ENCODE results near the gene EHBP1. TPM values are rescaled to one million over a fixed set of nuclear protein-coding genes. Genes with fewer than 3 reads are reported as not detected.

Gene EHBP1
- total RNA-seq, 1 donor from 2014 or later, result 25.6 TPM

- intact Hi-C loops (cut with micrococcal nuclease), result loop anchor here (5.0 to 10.0 kb wide), 2 partner anchors 371 to 597 kb away; no protein-coding TSS in a partner anchor
- no peak for DNase-seq (ENCODE audit: low spot score)
- no peak overlapping the region for H3K27ac Mint-ChIP-seq
- peaks cover 83% of the 10 kb centered on the region for H3K27me3 Mint-ChIP-seq (ENCODE audit: low read depth)
- H3K9me3 Mint-ChIP-seq, result no peaks in the 10 kb centered on the region
- peak overlapping the region; percentile 38 for H3K4me3 Mint-ChIP-seq (ENCODE audit: low read depth)
- H3K36me3 Mint-ChIP-seq (ENCODE audit: low read depth), result no peaks in the 10 kb centered on the region
- peaks cover 44% of the 10 kb centered on the region for H3K4me1 Mint-ChIP-seq (ENCODE audit: low read depth)
Observed at GRCh38 chr2:63053889-63054602, 348.5 kb downstream of the EHBP1 start.

DNA sequence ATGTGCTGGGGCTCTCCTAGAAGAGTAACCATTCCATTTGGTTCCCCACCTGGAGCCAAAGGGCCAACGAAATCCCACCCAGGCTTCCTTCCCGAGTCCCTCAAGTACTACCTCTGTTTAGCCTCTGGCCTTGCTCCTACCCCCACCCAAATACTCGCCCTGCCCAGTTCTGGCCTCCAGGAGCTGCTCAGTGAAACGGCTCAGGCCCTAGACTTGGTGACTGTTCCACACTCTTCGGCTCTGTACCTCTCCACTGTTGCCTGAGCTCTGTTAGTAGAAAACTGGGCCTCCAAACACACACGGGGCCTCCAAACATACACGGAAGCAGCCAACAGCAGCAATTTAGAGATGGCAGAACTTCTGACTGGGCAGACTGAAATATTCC lies 349.3 kb downstream of the EHBP1 start:
- intact Hi-C loops (cut with micrococcal nuclease), result loop anchor here (5.0 to 10.0 kb wide), 2 partner anchors 370 to 598 kb away; no protein-coding TSS in a partner anchor
- H3K27me3 Mint-ChIP-seq (ENCODE audit: low read depth), result peaks cover 75% of the 10 kb centered on the region
- no peak for DNase-seq (ENCODE audit: low spot score)

GRCh38 chr2:63055226-63056106 lies 350.0 kb downstream of the EHBP1 start:
- Mint-ChIP-seq H3K27ac (no peak overlapping the region), H3K4me1 (ENCODE audit: low read depth) (peaks cover 44% of the 10 kb centered on the region), H3K4me3 (ENCODE audit: low read depth) (peak overlapping the region; percentile 13), H3K9me3 (no peaks in the 10 kb centered on the region), H3K36me3 (ENCODE audit: low read depth) (peaks cover 3% of the 10 kb centered on the region), H3K27me3 (ENCODE audit: low read depth) (peaks cover 79% of the 10 kb centered on the region)
- intact Hi-C loops (cut with micrococcal nuclease), result loop anchor here (10.0 kb wide), 1 partner anchor 369 kb away; no protein-coding TSS in a partner anchor
- no peak for DNase-seq (ENCODE audit: low spot score)

More for the DNA sequence above, 349.3 kb downstream of the EHBP1 start:
- Mint-ChIP-seq H3K9me3 (no peaks in the 10 kb centered on the region), H3K4me3 (ENCODE audit: low read depth) (no peak overlapping the region), H3K36me3 (ENCODE audit: low read depth) (peaks cover under 1% of the 10 kb centered on the region), H3K4me1 (ENCODE audit: low read depth) (peaks cover 41% of the 10 kb centered on the region), H3K27ac (no peak overlapping the region)

DNA sequence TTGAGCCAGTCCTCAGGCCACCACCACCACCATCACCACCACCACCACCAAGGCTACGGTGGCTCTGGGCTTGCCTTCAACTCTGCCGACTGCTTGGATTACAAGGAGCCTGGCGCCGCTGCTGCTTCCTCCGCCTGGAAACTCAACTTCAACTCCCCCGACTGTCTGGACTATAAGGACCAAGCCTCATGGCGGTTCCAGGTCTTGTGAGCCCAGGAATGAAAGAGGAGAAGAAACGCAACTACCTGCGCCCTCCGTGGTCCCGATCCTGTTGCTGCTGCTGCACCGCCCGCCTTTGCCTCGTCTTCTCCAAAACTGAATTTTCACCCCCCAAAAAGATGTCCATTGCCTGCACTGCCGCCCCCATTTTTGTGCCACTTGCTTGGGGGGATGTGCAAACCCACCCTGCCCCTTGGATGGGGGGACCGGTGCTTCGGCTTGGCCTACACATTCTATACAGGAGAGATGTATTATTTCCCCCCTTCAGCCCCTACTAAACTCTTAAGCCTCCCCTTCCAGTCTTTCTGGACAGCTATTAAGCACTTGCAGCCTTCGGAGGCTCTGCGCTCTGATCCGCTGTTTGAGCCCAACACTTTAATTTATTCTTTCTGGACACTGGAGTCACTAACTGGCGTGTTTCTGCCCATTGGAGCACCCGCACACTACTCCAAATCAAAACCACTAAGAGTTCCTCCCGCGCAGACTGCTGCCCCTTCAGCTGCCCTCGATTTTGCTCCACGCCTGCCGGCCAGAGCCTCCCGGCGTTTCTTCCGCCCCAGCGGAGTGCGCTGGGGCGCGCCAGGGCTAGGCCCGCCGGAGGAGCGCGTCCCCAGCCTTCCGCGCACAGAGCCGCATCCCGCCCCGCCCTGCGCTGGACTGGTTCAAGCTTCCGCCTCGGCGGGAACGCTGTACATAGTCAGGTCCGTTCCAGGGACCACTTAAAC lies 350.9 kb downstream of the EHBP1 start:
- intact Hi-C loops (cut with micrococcal nuclease), result loop anchor here (10.0 kb wide), 1 partner anchor 368 kb away; no protein-coding TSS in a partner anchor

DNA sequence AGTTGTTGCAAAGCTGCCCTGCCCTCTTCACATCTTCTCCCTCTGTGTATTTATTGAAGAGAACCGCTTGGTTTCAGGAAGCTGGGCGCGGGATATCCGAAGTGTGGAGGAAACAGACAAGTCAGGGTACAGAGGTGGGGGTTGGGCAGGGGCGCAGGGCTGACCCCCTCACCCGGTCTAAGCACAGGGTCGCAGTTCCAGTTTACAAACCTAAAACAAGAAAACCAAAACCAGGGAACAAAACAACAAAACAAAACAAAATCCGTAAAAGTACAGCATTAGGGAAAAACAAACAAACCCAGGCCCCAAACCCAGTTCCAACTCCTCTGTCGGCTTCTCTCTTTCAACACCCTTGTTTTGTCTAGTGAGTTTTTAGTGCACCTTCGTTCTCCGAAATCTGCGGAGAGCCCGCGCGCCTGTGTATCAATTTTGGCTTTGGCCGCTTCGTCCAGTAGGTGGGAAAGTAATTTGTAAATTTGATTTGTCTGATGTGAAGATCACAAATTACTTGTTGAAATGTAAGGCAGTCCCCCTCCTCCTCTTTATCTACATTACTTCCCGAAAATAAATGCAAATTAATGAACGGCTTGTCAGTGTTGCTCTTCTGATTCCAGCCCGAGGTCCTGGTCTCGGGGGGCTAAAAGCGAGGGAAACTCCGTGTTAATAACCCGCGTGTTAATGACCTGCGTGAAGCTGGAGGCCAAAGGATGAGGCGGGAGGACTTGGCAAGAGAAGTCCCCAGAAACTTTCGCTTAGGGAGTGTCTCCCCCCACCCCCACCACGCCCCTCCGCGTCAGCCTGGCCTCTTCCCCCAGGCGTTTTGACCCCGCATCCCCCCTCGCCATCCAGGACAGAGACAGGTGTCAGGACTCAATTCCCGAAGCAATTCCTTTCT lies 352.0 kb downstream of the EHBP1 start:
- no peak for DNase-seq (ENCODE audit: low spot score)
- Mint-ChIP-seq H3K4me1 (ENCODE audit: low read depth) (peaks cover 40% of the 10 kb centered on the region), H3K36me3 (ENCODE audit: low read depth) (peaks cover 3% of the 10 kb centered on the region), H3K9me3 (no peaks in the 10 kb centered on the region), H3K4me3 (ENCODE audit: low read depth) (no peak overlapping the region), H3K27ac (no peak overlapping the region), H3K27me3 (ENCODE audit: low read depth) (peaks cover 83% of the 10 kb centered on the region)
- intact Hi-C loops (cut with micrococcal nuclease), result loop anchor here (1.0 to 10.0 kb wide), 2 partner anchors 7 to 367 kb away; partner anchors contain the start of gene OTX1

More for the DNA sequence above, 350.9 kb downstream of the EHBP1 start:
- Mint-ChIP-seq H3K9me3 (no peaks in the 10 kb centered on the region), H3K4me3 (ENCODE audit: low read depth) (no peak overlapping the region), H3K27ac (no peak overlapping the region), H3K27me3 (ENCODE audit: low read depth) (peaks cover 79% of the 10 kb centered on the region), H3K36me3 (ENCODE audit: low read depth) (peaks cover 3% of the 10 kb centered on the region), H3K4me1 (ENCODE audit: low read depth) (peaks cover 40% of the 10 kb centered on the region)
- no peak for DNase-seq (ENCODE audit: low spot score)

DNA sequence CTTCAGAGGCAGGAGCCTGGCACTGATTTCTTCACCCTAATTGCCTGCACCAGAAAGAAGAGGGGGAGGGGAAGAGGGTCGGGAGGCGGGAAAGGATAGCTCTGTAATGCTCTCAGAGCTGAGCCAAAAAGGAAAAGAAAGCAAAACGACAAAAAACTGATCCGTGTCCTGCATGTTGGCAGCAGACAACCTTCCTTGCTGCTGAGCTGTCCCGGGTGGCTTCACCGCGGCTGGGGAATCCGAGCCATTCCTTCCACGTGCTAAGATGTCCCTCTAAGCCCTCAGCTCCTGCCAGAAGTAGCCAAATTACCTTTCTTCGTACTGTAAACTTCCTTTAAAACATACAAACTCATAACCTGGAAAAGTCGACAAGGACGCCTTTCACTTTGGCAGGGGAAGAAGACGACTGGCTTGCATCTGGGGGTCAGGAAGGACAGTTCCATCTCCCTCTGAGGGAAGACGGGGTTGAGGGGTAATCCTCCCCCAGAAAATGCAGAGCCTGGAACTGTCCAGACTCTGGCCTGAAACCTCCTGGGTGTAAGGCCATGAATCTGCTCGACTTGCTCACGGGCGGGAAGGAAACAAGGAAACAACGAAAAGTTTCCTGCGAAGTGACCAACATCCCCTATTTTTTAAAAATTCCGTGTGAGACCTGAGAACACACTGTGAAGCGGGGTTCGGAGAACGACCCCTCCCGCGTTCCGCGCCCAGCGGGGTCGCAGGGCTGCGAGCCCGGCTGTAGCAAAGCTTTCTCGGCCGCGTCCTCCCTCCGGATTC lies 352.8 kb downstream of the EHBP1 start:
- Mint-ChIP-seq H3K4me1 (ENCODE audit: low read depth) (peaks cover 38% of the 10 kb centered on the region), H3K27ac (peak overlapping the region; percentile 55), H3K4me3 (ENCODE audit: low read depth) (peak overlapping the region; percentile 21), H3K9me3 (no peaks in the 10 kb centered on the region), H3K27me3 (ENCODE audit: low read depth) (peaks cover 80% of the 10 kb centered on the region), H3K36me3 (ENCODE audit: low read depth) (peaks cover 3% of the 10 kb centered on the region)
- intact Hi-C loops (cut with micrococcal nuclease), result loop anchor here (1.0 to 10.0 kb wide), 2 partner anchors 8 to 366 kb away; partner anchors contain the start of gene OTX1
- no peak for DNase-seq (ENCODE audit: low spot score)

DNA sequence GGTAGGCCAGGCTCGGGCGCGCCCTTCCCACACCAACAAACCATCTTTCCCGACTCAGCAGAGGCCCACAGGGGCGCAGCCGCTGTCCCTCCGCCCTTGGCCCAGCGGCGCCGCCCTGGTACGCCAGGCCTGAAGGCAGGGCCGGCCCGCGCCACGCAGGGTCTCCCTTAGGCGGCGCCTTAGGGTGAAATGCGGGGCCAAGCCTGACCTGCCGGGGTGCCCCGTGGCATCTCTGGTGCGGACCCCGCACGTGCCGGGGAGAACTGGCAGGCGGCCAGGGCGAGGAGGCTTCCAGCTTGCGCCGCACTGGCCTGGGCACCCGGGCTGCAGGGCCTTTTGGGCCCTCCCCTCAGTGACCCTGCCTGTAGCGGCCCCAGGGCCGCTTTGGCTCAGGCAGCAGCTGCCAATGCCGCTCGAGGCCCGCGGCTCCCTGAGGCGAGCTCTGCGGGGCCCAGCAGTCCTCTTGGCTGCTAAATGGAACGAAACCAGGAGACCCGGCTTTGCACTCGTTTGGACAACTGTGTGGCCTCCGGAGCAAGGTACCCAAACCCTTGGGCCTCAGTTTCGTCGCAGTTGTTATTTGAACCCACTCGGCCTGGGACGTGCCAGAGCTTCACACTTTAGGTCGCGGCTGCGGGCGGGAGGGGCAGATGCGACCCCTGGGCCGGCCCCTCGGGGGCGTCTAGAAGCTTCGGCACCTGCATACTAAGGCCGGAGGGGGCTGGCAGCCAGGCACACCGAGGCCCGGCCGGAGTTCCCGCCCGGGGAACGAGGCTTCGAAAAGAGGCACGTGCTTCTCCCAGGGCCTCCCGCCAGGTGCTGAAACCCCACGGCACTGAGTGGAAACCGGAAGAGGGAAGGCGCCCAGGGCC lies 353.6 kb downstream of the EHBP1 start:
- H3K27me3 Mint-ChIP-seq (ENCODE audit: low read depth), result peaks cover 79% of the 10 kb centered on the region
- no peak overlapping the region for H3K4me3 Mint-ChIP-seq (ENCODE audit: low read depth)
- intact Hi-C loops (cut with micrococcal nuclease), result loop anchor here (1.0 to 10.0 kb wide), 2 partner anchors 9 to 366 kb away; partner anchors contain the start of gene OTX1
- DNase-seq (ENCODE audit: low spot score), result no peak
- H3K4me1 Mint-ChIP-seq (ENCODE audit: low read depth), result peaks cover 35% of the 10 kb centered on the region
- no peak overlapping the region for H3K27ac Mint-ChIP-seq
- no peaks in the 10 kb centered on the region for H3K9me3 Mint-ChIP-seq
- peaks cover 3% of the 10 kb centered on the region for H3K36me3 Mint-ChIP-seq (ENCODE audit: low read depth)

DNA sequence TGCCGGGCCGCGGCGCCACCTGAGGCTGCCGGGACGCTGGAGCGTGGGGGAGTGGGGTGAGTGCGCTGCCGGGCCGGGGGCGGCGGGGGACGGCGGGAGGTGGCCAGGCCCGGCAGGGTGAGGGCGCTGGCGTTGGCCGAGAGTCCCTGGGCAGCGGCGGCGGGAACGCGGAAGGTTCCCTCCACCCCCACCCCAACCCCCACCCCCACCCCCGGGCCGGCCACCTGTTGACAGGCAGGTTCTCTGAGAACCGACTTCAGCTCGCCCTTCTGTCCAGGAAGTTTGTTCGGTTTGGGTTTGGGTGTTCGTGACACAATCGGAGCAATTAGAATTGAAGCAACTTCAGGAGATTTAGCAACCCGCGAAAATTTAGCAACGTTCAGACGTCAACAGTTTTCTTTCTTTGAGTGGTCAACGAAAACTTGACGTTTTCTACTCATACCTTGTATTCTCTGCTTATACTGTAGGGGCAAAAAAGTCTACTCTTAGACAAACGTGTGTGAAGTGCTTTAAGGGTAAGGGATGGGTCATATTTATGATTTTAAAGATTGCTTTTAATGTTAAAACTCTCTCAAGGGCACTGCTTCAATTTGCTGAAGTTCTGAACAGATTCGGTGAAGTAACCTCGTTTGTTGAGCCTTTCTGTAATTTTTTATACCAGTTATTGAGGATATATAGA lies 354.4 kb downstream of the EHBP1 start:
- H3K27ac Mint-ChIP-seq, result peak overlapping the region; percentile 8
- no peak for DNase-seq (ENCODE audit: low spot score)
- H3K4me3 Mint-ChIP-seq (ENCODE audit: low read depth), result no peak overlapping the region
- H3K36me3 Mint-ChIP-seq (ENCODE audit: low read depth), result peaks cover 3% of the 10 kb centered on the region
- peaks cover 76% of the 10 kb centered on the region for H3K27me3 Mint-ChIP-seq (ENCODE audit: low read depth)
- peaks cover 28% of the 10 kb centered on the region for H3K4me1 Mint-ChIP-seq (ENCODE audit: low read depth)
- intact Hi-C loops (cut with micrococcal nuclease), result loop anchor here (10.0 kb wide), 1 partner anchor 365 kb away; no protein-coding TSS in a partner anchor
- H3K9me3 Mint-ChIP-seq, result no peaks in the 10 kb centered on the region

- Mint-ChIP-seq H3K9me3 (no peaks in the 10 kb centered on the region), H3K36me3 (ENCODE audit: low read depth) (peaks cover 3% of the 10 kb centered on the region), H3K27ac (no peak overlapping the region), H3K4me1 (ENCODE audit: low read depth) (peaks cover 27% of the 10 kb centered on the region), H3K4me3 (ENCODE audit: low read depth) (no peak overlapping the region), H3K27me3 (ENCODE audit: low read depth) (peaks cover 73% of the 10 kb centered on the region)
- intact Hi-C loops (cut with micrococcal nuclease), result no loop called here
- DNase-seq (ENCODE audit: low spot score), result no peak
Observed at GRCh38 chr2:63060472-63060991, 355.0 kb downstream of the EHBP1 start.

Measured in activated T-helper 2 cell treated with anti-CD3 and anti-CD28 coated beads, Interferon-gamma antibody, Interleukin-2, Interleukin-4, amounts not matched to agents 10 μg/mL and 5 μg/mL and 100 μg/mL, durations not matched to agents 14 hours and 24 hours and 36 hours (primary cell).